PC-3 (cell line): Measurements from ENCODE around the gene PPM1D. TPM values are rescaled to one million over a fixed set of nuclear protein-coding genes. Genes with fewer than 3 reads are reported as not detected.

ENCODE experiments used
- ATAC-seq: fragments of 200-7000 bp; cut with Tn5 transposase; 2 replicates; pipeline ENCODE4 v1.9.1; 2020; ENCODE audit warnings: mild to moderate bottlenecking, moderate library complexity
- BruUV-seq: library from RNA; stranded (reverse); fragments of 400-500 nt; replicated peaks from 2 replicates; lab custom pipeline; 2021; lab: Mats Ljungman, UMichigan
- CTCF ChIA-PET: fragments of 300-600 bp; sonication (Branson Sonifier 250); formaldehyde crosslinking; loops from one replicate; lab custom pipeline; 2022; ENCODE audit warnings: antibody characterized with exemption; lab: Charles Lee
- POLR2A ChIA-PET: fragments of 300-600 bp; sonication (Branson Sonifier 250); formaldehyde crosslinking; loops from one replicate; lab custom pipeline; 2022; ENCODE audit warnings: antibody characterized with exemption; ENCODE audit not compliant: unreplicated experiment; lab: Charles Lee
- DNase-seq: peaks from one replicate; pipeline ENCODE4 v3.0.0-alpha.2; 2015
- H2AFZ ChIP-seq: fragments of 300-600 bp; sonication (generic); 2 replicates; pipeline ENCODE4 v1.6.0; 2016; ENCODE audit warnings: antibody characterized with exemption, low read length
- H3F3A ChIP-seq: fragments of 300-600 bp; sonication (generic); one replicate; pipeline ENCODE4 v1.6.0; 2017; ENCODE audit warnings: antibody characterized with exemption, low read length, control low read depth, mild to moderate bottlenecking; ENCODE audit not compliant: unreplicated experiment
- H3K27ac ChIP-seq: fragments of 300-600 bp; sonication (generic); 2 replicates; pipeline ENCODE4 v1.5.1; 2016; ENCODE audit warnings: mild to moderate bottlenecking, low read length
- H3K27me3 ChIP-seq: fragments of 300-600 bp; sonication (generic); 2 replicates; pipeline ENCODE4 v1.6.1; 2016; ENCODE audit warnings: low read length, mixed read lengths
- H3K36me3 ChIP-seq: fragments of 300-600 bp; sonication (generic); 2 replicates; pipeline ENCODE4 v1.6.1; 2016; ENCODE audit warnings: low read depth, mixed run types, low read length, mixed read lengths
- H3K4me1 ChIP-seq: fragments of 300-600 bp; sonication (generic); 2 replicates; pipeline ENCODE4 v1.5.1; 2016; ENCODE audit warnings: low read length; ENCODE audit not compliant: insufficient read depth
- H3K4me2 ChIP-seq: fragments of 300-600 bp; sonication (generic); 2 replicates; pipeline ENCODE4 v1.6.0; 2016; ENCODE audit warnings: low read length
- H3K4me3 ChIP-seq: fragments of 300-600 bp; sonication (generic); 2 replicates; pipeline ENCODE4 v1.5.1; 2016; ENCODE audit warnings: mild to moderate bottlenecking, low read length, mixed read lengths
- H3K79me2 ChIP-seq: fragments of 300-600 bp; sonication (generic); 2 replicates; pipeline ENCODE4 v1.6.1; 2017; ENCODE audit warnings: low read length, mixed read lengths
- H3K9ac ChIP-seq: fragments of 300-600 bp; sonication (generic); 2 replicates; pipeline ENCODE4 v1.6.0; 2016; ENCODE audit warnings: mild to moderate bottlenecking, low read length
- H3K9me2 ChIP-seq: fragments of 300-600 bp; sonication (generic); replicated peaks from 2 replicates; pipeline ENCODE4 v1.6.1; 2016; ENCODE audit warnings: mixed run types, low read length, mixed read lengths
- H3K9me3 ChIP-seq: fragments of 300-600 bp; sonication (generic); 2 replicates; pipeline ENCODE4 v1.6.1; 2016; ENCODE audit warnings: low read length, mixed read lengths
- H4K20me1 ChIP-seq: fragments of 300-600 bp; sonication (generic); 2 replicates; pipeline ENCODE4 v1.6.1; 2016; ENCODE audit warnings: low read length, mixed read lengths
- EZH2 ChIP-seq: fragments of 300-600 bp; sonication (generic); IDR thresholded peaks from one replicate; pipeline ENCODE4 v1.6.1; 2017; ENCODE audit warnings: antibody characterized with exemption, mild to moderate bottlenecking, low read length; ENCODE audit not compliant: unreplicated experiment
- EZH2phosphoT487 ChIP-seq: fragments of 300-600 bp; sonication (generic); IDR thresholded peaks from 2 replicates; pipeline ENCODE4 v1.6.1; 2018; ENCODE audit warnings: mild to moderate bottlenecking, antibody characterized with exemption, low read length, borderline replicate concordance
- intact Hi-C: fragments of 100-400 bp; cut with micrococcal nuclease; formaldehyde crosslinking; loops from 2 replicates; pipeline ENCODE4 v1.9.0; 2023
- total RNA-seq: library from RNA; depleted of rRNA; stranded (reverse); fragments of >200 nt; gene quantifications from 2 replicates; pipeline ENCODE4 v1.2.3, GENCODE V29; 2014
- TF ChIP-seq, protein P1 (sequence below): fragments of 300-600 bp; sonication (generic); conservative IDR thresholded peaks from 2 replicates; pipeline ENCODE4 v1.5.1; 2017; ENCODE audit warnings: antibody characterized with exemption, low read depth, mild to moderate bottlenecking, low read length

PPM1D gene
- total RNA-seq, 1 experiment from 2014 or later: 8.2 TPM

DNA sequence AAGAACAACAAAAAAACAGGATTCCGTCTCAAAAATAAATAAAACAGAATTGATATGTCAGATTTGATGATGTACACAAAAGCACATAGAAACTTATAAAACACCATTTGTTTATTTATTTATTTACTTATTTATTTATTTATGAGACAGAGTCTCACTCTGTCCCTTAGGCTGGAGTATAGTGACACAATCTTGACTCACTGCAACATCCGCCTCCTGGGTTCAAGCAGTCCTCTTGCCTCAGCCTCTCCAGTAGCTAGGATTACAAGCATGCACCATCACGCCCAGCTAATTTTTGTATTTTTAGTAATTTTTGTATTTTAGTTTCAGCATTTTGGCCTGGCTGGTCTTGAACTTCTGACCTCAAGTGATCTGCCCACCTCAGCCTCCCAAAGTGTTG, 99.1 kb downstream of the PPM1D start:
- Histone ChIP-seq H3K9me3 (no peaks in the 10 kb centered on the region), H3K27me3 (no peaks in the 10 kb centered on the region), H3K9me2 (no peaks in the 10 kb centered on the region), H3K36me3 (no peaks in the 10 kb centered on the region), H2AFZ (no peak overlapping the region), H3F3A (no peaks in the 10 kb centered on the region), H3K4me3 (no peak overlapping the region), H3K9ac (no peak overlapping the region), H3K27ac (no peak overlapping the region), H4K20me1 (no peaks in the 10 kb centered on the region), H3K4me1 (no peaks in the 10 kb centered on the region), H3K4me2 (no peak overlapping the region), H3K79me2 (no peaks in the 10 kb centered on the region)
- ChIA-PET POLR2A (no interaction called here), CTCF (no interaction called here)
- intact Hi-C loops: no loop called here
- ATAC-seq (no peak), DNase-seq (no peak)
- no TSS peak for BruUV-seq
- no peak for TF ChIP-seq EZH2
- TF ChIP-seq, protein P1, sequence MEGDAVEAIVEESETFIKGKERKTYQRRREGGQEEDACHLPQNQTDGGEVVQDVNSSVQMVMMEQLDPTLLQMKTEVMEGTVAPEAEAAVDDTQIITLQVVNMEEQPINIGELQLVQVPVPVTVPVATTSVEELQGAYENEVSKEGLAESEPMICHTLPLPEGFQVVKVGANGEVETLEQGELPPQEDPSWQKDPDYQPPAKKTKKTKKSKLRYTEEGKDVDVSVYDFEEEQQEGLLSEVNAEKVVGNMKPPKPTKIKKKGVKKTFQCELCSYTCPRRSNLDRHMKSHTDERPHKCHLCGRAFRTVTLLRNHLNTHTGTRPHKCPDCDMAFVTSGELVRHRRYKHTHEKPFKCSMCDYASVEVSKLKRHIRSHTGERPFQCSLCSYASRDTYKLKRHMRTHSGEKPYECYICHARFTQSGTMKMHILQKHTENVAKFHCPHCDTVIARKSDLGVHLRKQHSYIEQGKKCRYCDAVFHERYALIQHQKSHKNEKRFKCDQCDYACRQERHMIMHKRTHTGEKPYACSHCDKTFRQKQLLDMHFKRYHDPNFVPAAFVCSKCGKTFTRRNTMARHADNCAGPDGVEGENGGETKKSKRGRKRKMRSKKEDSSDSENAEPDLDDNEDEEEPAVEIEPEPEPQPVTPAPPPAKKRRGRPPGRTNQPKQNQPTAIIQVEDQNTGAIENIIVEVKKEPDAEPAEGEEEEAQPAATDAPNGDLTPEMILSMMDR: no peak
- TF ChIP-seq EZH2phosphoT487: no peak

DNA sequence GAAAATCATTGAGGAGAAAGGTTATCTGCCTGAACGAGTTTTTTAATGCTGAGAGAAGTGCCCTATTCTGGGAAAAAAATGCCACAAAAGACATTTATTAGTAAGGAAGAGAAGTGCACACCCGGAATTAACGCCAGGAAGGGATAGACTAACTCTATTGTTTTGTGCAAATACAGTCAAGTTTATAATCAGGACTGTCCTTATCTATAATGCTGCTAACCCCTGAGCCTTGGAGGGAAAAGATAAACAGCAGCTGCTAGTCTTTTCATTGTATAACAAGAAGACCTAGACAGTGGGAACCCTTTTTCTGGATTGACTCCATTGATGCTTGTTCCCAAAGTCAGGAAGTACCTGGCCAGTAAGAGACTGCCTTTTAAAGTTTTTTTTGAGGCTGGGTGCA, 104.2 kb downstream of the PPM1D start:
- H3K4me3 ChIP-seq: no peak overlapping the region
- H3K79me2 ChIP-seq: no peaks in the 10 kb centered on the region
- no peaks in the 10 kb centered on the region for H3K27me3 ChIP-seq
- DNase-seq (no peak), ATAC-seq (no peak)
- no peak overlapping the region for H3K9ac ChIP-seq
- H3K9me2 ChIP-seq: no peaks in the 10 kb centered on the region
- no peaks in the 10 kb centered on the region for H3K4me1 ChIP-seq
- no peak overlapping the region for H3K4me2 ChIP-seq
- H2AFZ ChIP-seq: no peak overlapping the region
- H4K20me1 ChIP-seq: no peaks in the 10 kb centered on the region
- TF ChIP-seq, protein P1: no peak
- TF ChIP-seq EZH2: no peak
- TF ChIP-seq EZH2phosphoT487: no peak
- H3K36me3 ChIP-seq: no peaks in the 10 kb centered on the region
- H3F3A ChIP-seq: no peaks in the 10 kb centered on the region
- ChIA-PET CTCF (no interaction called here), POLR2A (no interaction called here)
- no peak overlapping the region for H3K27ac ChIP-seq
- intact Hi-C loops: no loop called here
- no peaks in the 10 kb centered on the region for H3K9me3 ChIP-seq
- no TSS peak for BruUV-seq

DNA sequence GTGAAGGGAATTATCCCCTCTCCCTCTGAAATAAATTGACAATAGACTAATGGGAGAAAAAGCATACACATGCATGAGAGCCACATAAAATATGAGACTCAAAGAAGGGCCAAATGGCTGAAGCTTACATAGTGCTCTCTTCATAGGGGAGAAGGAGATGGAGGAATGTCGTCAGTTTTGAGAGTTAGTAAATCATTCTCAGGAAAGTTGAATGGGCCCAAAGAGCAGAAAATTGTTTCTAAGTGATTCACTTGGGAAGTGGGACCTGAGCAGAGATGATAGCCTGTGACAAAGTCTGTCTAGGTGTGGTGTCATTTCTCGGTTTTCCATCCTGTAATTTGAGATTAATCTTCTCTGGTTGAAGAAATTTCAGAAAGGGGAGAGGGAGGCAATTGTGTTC, 112.7 kb downstream of the PPM1D start:
- intact Hi-C loops: no loop called here
- H3K9me3 ChIP-seq: no peaks in the 10 kb centered on the region
- DNase-seq (no peak), ATAC-seq (peak; percentile 37; the same call in 1 of the 2 replicates)
- H3K27ac ChIP-seq: no peak overlapping the region
- 0 out of 2 replicates have a peak, but pooled peaks cover 4% of the 10 kb centered on the region for H3K4me1 ChIP-seq
- no peaks in the 10 kb centered on the region for H3K36me3 ChIP-seq
- no peak overlapping the region for H3K4me2 ChIP-seq
- H3K9me2 ChIP-seq: no peaks in the 10 kb centered on the region
- no TSS peak for BruUV-seq
- H2AFZ ChIP-seq: no peak overlapping the region
- ChIA-PET CTCF (interaction anchor here (0.6 kb wide), 1 partner anchor 248 kb away, joined by 3 read pairs; no protein-coding TSS in a partner anchor), POLR2A (interaction anchor here (0.6 kb wide), 1 partner anchor 113 kb away, joined by 4 read pairs; the partner anchor contains the start of gene PPM1D)
- H3K4me3 ChIP-seq: no peak overlapping the region
- TF ChIP-seq EZH2phosphoT487 (no peak), EZH2 (no peak)
- TF ChIP-seq, protein P1: no peak
- H3F3A ChIP-seq: no peaks in the 10 kb centered on the region
- no peaks in the 10 kb centered on the region for H4K20me1 ChIP-seq
- H3K9ac ChIP-seq: no peak overlapping the region
- H3K27me3 ChIP-seq: no peaks in the 10 kb centered on the region
- no peaks in the 10 kb centered on the region for H3K79me2 ChIP-seq
